ENCODE measurements around the gene RNF17.

GRCh38 chr13:24802074-24802473 is 38.1 kb downstream of the RNF17 start:
- TF ChIP-seq CTCF (IDR thresholded peaks at IDR 0.05; ENCODE audit: borderline replicate concordance, extremely low read depth, low read length, poor library complexity, severe bottlenecking) (no peak), EZH2 (IDR thresholded peaks at IDR 0.05; ENCODE audit: borderline replicate concordance, low read depth, low read length, severe bottlenecking) (no peak)

All from DND-41 (cell line).